Measurements from ENCODE around the gene MRPS24.

DNA sequence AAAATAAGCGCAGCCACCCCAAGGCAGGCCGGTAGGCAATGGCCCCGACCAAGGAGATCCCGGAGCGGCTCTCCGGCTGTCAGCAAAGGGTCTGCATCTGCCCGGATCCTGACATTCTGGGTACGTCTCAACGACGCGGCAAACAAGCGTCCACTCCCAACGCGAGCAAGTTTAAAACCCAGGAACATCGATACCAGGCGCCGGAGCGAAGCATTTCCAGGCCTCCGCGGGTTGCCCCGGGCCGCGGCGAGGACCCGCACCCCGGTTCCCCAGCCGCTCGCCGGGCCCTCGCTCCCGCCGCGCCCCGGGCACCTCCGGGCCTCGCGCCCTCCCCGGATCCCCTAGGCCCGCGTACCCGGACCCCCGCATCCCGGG lies 36.6 kb upstream of the MRPS24 start:
- TF ChIP-seq, protein P1, sequence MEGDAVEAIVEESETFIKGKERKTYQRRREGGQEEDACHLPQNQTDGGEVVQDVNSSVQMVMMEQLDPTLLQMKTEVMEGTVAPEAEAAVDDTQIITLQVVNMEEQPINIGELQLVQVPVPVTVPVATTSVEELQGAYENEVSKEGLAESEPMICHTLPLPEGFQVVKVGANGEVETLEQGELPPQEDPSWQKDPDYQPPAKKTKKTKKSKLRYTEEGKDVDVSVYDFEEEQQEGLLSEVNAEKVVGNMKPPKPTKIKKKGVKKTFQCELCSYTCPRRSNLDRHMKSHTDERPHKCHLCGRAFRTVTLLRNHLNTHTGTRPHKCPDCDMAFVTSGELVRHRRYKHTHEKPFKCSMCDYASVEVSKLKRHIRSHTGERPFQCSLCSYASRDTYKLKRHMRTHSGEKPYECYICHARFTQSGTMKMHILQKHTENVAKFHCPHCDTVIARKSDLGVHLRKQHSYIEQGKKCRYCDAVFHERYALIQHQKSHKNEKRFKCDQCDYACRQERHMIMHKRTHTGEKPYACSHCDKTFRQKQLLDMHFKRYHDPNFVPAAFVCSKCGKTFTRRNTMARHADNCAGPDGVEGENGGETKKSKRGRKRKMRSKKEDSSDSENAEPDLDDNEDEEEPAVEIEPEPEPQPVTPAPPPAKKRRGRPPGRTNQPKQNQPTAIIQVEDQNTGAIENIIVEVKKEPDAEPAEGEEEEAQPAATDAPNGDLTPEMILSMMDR (IDR thresholded peaks at IDR 0.05), result no peak
- TF ChIP-seq, protein P2, sequence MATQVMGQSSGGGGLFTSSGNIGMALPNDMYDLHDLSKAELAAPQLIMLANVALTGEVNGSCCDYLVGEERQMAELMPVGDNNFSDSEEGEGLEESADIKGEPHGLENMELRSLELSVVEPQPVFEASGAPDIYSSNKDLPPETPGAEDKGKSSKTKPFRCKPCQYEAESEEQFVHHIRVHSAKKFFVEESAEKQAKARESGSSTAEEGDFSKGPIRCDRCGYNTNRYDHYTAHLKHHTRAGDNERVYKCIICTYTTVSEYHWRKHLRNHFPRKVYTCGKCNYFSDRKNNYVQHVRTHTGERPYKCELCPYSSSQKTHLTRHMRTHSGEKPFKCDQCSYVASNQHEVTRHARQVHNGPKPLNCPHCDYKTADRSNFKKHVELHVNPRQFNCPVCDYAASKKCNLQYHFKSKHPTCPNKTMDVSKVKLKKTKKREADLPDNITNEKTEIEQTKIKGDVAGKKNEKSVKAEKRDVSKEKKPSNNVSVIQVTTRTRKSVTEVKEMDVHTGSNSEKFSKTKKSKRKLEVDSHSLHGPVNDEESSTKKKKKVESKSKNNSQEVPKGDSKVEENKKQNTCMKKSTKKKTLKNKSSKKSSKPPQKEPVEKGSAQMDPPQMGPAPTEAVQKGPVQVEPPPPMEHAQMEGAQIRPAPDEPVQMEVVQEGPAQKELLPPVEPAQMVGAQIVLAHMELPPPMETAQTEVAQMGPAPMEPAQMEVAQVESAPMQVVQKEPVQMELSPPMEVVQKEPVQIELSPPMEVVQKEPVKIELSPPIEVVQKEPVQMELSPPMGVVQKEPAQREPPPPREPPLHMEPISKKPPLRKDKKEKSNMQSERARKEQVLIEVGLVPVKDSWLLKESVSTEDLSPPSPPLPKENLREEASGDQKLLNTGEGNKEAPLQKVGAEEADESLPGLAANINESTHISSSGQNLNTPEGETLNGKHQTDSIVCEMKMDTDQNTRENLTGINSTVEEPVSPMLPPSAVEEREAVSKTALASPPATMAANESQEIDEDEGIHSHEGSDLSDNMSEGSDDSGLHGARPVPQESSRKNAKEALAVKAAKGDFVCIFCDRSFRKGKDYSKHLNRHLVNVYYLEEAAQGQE (IDR thresholded peaks at IDR 0.05; ENCODE audit: insufficient read depth in 1 of 2, low read depth in 2 of 2, low read length in 1 of 2), result no peak
